ENCODE measurements around the gene ITGA4.
A peak's percentile ranks its signal among the peaks of the same experiment; 100 is the strongest.
"Not testable (repeated sequence)": the region's sequence is repeated elsewhere in the genome, so short reads cannot be mapped to it uniquely, and the experiment has no call there.

ITGA4 gene

DNA sequence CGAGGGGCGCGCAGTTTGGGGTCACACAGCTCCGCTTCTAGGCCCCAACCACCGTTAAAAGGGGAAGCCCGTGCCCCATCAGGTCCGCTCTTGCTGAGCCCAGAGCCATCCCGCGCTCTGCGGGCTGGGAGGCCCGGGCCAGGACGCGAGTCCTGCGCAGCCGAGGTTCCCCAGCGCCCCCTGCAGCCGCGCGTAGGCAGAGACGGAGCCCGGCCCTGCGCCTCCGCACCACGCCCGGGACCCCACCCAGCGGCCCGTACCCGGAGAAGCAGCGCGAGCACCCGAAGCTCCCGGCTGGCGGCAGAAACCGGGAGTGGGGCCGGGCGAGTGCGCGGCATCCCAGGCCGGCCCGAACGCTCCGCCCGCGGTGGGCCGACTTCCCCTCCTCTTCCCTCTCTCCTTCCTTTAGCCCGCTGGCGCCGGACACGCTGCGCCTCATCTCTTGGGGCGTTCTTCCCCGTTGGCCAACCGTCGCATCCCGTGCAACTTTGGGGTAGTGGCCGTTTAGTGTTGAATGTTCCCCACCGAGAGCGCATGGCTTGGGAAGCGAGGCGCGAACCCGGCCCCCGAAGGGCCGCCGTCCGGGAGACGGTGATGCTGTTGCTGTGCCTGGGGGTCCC is at the start of gene ITGA4:
ITGA4 (plus strand) TSS at position 266 of the 620 bp plus-strand sequence; CDS start at position 535, 269 bp downstream.
- peak; percentile 82 for DNase-seq (ENCODE audit: low read depth)

GRCh38 chr2:181408861-181409260 is 48.3 kb upstream of the ITGA4 start:
- no peak for DNase-seq (ENCODE audit: low read depth)

DNA sequence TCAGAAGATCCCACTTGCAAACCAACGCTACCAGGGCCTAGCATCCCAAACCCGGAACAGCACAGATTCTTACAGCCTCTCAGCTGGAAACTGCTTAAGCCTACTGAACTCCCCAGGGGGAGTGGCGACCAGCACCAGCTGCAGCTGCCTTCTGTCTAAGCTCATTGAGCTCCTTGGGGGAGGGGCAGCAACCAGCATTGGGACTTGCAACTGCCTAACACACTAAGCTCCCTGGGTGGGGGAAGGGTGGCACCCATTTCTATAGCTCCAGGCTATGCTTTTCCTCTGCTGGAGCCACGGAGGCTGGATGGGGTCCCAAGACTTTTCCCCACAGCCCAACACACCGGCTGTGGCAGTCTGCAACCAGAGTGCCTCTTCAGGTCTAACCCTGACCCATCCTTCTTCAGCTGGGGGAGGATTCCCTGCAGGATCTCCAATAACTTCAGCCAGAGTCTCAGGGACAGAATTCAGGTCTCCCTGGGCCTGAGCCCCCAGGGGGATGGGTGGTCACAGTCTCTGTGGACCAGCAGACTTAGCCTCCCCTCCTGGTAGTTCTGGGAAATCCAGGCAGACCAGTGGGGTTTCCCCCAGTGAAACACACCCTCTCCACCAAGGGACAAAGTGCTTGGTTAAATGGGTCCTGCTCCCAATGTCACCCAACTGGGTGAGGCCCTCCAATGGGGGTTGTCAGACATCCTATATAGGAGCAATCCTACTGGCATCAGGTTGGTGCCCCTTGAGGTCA is 45.9 kb upstream of the ITGA4 start:
- DNase-seq (ENCODE audit: low read depth) = no peak

GRCh38 chr2:181419129-181419855 is 37.9 kb upstream of the ITGA4 start:
- no peak for DNase-seq (ENCODE audit: low read depth)

- no peak for DNase-seq (ENCODE audit: low read depth)
Observed at GRCh38 chr2:181420259-181421130, 36.7 kb upstream of the ITGA4 start.

DNA sequence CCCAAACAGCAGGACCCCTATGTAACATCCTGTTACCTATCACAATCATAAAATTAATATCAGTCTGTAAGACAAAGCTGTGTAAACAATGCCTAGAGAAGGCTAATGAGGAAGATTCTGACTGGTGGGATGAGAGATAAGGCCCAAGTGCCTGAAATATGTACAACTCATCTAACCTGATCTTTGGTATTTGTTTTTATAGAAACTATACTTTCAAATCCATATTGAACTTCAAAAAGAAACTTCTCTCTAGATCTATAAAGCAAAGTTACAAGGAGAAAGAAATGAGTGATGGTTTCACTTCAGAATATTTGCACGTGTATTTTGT is 36.1 kb upstream of the ITGA4 start:
- DNase-seq (ENCODE audit: low read depth) = no peak

GRCh38 chr2:181421464-181421863 is 35.7 kb upstream of the ITGA4 start:
- no peak for DNase-seq (ENCODE audit: low read depth)

GRCh38 chr2:181426672-181427071 is 30.5 kb upstream of the ITGA4 start:
- DNase-seq (ENCODE audit: low read depth) = no peak

DNA sequence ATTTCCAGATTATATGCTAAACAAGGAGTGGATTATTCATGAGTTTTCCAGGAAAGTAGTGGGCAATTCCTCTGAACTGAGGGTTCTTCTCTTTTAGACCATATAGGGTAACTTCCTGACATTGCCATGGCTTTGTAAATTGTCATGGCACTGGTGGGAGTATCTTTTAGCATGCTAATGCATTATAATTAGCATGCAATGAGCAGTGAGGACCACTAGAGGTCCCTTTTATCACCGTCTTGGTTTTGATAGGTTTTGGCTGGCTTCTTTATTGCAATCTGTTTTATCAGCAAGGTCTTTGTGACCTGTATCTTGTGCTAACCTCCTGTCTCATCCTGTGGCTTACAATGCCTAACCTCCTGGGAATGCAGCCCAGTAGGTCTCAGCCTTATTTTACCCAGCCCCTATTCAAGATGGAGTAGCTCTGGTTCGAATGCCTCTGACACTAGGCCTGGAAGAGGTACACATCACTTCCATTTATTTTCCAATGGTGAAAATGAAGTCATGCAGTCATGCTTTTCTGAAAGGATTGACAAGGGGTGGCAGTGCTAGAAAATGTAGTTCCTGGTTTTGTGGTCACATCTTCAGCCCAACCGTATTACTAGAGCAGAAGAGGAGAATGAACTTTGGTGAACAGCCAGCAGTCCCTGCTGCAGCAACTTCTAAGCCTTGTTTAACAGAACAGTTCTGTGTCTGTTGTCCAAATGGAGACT is 26.6 kb upstream of the ITGA4 start:
- no peak for DNase-seq (ENCODE audit: low read depth)

GRCh38 chr2:181431674-181432073 is 25.5 kb upstream of the ITGA4 start:
- DNase-seq (ENCODE audit: low read depth) = no peak

DNA sequence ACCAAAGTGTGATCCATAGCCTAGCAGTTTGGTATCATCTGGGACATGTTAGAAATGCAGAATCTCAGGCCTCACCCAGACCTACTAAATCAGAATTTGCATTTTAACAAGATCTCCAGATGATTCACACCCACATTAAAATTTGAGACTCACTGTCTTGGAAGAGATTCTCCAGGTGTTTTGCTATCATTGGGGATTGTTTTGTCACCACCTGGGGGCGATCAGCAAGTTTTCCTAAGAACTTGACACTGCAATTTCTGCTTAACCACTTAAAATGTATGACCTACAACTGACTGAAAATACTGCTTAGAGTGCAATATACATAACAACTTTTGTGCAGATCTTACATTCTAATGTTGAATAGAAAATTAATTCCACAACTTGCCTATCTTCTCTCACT is 18.9 kb upstream of the ITGA4 start:
- DNase-seq (ENCODE audit: low read depth) = no peak

DNA sequence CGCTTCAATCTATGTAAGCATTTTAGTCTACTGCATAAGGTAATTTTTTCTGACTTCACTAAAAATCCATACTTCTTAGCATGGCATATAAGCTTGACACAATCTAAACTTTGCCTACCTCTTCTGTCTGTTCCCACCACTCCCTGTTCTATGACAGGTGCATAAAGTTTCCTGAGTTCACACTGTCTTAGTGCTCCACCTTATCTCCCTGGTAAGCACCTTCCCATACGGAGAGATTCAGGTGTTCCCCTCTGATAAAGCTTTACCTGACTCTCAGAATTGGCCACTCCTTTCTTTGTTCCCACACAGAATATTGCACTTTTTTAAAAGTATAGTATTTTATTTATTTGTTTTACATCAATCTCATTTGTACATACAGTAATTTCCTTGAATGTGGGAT is 16.8 kb upstream of the ITGA4 start:
- DNase-seq (ENCODE audit: low read depth) = no peak

DNA sequence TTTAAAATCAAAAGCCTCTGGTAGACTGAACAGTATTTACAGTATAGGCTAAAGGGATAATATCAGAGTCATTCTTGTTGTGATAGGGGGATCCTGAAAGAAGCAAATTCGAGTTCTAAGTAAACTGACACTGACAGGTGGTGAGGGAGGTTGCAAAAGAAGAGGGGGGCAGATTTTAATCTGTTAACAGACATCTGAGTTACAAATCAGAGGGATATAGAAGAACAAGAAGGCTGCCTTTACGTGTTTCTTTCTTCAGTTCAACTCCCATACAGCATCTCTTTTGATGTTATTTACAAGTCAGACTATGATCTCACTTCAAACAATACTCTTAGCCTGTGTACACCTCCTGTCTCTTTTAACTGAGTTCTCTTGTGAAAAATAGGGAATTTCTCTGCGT is 16.3 kb upstream of the ITGA4 start:
- no peak for DNase-seq (ENCODE audit: low read depth)

DNA sequence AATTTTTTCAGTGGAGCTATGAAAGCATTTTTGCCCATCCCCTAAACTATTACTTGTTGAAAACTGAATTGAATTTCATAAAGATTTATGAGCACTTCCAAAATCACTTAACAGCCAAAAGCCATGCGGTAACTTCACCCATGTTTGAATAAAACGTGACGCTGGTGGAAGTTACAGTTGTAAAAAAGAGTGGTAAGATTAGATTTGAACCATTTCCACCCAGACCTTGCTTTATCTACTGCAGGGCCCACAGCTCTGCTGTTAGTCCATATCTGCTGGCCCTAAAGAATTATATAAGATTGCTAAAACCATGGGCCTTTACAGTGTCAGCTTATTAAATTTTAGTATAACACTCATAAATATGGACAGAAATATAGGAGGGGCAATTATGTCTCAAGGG is 15.5 kb upstream of the ITGA4 start:
- no peak for DNase-seq (ENCODE audit: low read depth)

- DNase-seq (ENCODE audit: low read depth) = no peak
Observed at GRCh38 chr2:181444654-181445053, 12.5 kb upstream of the ITGA4 start.

DNA sequence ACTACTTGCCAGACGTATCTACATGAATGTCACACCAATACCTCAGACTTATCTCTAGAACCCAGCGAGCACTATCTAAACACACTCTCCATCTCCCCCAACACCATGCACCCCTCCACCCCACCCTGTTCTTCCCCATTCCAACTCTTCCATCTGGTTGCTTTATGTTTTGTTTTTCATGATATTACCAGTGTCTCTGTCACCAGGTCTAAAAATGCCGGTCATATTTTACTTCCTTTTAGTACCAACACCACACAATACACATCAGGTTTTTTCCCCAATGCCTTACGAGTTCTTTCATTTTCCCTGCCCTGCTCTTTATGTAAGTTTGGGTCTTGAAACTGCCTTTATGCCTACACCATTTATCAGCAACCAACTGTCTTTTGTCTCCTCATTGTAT is 10.2 kb upstream of the ITGA4 start:
- no peak for DNase-seq (ENCODE audit: low read depth)

- DNase-seq (ENCODE audit: low read depth) = not testable (repeated sequence)
Observed at GRCh38 chr2:181449278-181449677, 7.9 kb upstream of the ITGA4 start.

GRCh38 chr2:181454686-181455450 is 2.3 kb upstream of the ITGA4 start:
- DNase-seq (ENCODE audit: low read depth) = no peak

- DNase-seq (ENCODE audit: low read depth) = peak; percentile 53
Observed at GRCh38 chr2:181456660-181457120, 496 bp upstream of the ITGA4 start.

DNA sequence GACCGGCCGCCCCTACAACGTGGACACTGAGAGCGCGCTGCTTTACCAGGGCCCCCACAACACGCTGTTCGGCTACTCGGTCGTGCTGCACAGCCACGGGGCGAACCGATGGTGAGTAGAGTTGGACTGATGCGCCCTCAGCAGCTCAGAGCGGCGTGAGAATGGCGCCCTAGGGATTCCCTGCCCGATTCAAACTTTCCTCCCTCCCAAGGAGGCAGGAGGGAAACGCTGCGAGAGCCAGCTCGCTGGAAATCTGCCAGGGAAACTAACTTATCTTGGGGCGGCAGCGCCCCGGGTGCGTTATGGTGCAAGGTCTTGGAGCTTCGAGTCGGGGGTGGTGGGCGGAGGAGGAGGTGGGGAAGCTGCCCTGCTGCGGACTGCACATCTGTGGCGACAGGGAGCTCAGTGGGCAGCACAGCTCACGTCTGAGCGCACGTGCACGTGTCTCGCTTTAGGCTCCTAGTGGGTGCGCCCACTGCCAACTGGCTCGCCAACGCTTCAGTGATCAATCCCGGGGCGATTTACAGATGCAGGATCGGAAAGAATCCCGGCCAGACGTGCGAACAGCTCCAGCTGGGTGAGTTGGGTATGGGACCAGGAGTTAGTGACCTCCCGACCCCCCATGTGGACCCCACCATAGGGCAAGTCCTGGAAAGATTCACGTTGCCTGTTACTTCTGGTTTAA is 697 bp downstream of the ITGA4 start:
- DNase-seq (ENCODE audit: low read depth) = peak; percentile 45
